Frontal cortex (tissue), 4 donors: ENCODE measurements around the gene MAP10. TPM values are rescaled to one million over a fixed set of nuclear protein-coding genes. Genes with fewer than 3 reads are reported as not detected.
"Not testable (repeated sequence)": the region's sequence is repeated elsewhere in the genome, so short reads cannot be mapped to it uniquely, and the experiment has no call there.

Experiments used
- DNase-seq, 2 donors: peaks; one replicate each; pipeline ENCODE4 v3.0.0; 2012; ENCODE audit warnings: low spot score in 2 of 2
- FAIRE-seq: peaks from 2 replicates; lab custom pipeline; 2012; peaks lifted over from hg19 to GRCh38; lab: Jason Lieb, UNC
- total RNA-seq: library from RNA; depleted of rRNA; stranded (reverse); fragments of >200 nt; gene quantifications from one replicate; pipeline ENCODE4 v1.2.3, GENCODE V29; 2014
- donor health status: control.
- donor health status: control.
- donor health status: control.

MAP10 gene, protein sequence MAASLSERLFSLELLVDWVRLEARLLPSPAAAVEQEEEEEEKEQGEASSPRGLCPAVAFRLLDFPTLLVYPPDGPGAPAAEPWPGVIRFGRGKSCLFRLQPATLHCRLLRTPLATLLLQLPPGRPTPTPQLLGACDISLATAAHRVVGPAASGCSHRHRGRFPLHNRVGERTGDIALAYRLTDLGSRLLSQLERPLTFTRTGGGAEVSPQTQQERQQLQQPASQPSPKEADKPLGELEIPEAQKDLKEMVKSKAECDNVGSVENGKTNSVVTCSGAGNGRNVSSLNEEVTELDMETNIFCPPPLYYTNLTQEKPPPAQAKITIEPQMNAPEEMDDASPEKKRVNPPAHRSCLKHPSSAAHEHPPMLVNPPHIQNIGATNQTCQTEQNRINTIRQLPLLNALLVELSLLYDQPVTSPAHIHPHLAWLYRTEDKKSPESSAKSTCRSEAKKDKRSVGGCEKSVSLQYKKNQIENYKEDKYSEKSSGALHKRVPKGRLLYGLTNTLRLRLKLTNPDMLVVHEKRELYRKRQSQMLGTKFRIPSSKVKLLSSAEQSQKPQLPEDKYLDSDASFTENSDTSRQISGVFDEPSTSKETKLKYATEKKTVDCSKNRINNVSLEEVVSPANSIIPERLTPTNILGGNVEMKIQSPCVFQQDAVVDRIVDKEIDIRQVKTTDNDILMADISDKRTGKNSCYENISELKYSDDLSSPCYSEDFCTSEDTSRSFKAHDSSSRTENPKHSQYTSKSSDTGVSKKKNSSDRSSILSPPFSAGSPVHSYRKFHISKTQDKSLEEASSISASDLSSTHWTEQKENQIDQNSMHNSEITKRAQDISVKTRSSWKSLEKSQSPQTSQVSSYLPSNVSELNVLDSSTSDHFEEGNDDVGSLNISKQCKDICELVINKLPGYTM
- 9.8 TPM for total RNA-seq

DNA sequence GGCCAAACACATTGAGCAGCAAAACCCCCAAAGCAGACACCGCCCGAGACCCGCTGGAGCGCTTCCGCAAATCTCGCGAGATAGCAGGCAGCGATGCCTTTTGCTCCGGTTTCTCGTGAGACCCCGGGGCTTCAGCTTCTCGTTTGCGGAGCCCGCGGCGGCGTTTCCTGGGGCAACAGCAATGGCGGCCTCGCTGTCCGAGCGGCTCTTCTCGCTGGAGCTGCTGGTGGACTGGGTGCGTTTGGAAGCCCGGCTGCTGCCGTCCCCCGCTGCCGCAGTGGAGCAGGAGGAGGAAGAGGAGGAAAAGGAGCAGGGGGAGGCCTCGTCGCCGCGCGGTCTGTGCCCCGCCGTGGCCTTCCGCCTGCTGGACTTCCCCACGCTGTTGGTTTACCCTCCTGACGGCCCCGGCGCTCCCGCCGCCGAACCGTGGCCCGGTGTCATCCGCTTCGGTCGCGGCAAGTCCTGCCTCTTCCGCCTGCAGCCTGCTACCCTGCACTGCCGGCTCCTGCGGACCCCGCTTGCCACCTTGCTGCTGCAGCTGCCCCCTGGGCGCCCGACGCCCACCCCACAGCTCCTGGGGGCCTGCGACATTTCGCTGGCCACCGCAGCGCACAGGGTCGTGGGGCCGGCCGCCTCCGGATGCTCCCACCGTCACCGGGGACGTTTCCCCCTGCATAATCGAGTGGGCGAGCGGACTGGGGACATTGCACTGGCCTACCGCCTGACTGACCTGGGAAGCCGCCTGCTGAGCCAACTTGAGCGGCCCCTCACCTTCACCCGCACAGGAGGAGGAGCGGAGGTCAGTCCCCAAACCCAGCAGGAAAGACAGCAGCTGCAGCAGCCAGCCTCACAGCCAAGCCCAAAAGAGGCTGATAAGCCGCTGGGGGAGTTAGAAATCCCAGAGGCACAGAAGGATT is at the start of gene MAP10:
Gene MAP10 (plus strand): TSS at position 148 of the 917 bp plus-strand sequence. CDS start 34 bp downstream, at position 182.
- peak; percentile 47 to 64 for DNase-seq
- no peak for FAIRE-seq

DNA sequence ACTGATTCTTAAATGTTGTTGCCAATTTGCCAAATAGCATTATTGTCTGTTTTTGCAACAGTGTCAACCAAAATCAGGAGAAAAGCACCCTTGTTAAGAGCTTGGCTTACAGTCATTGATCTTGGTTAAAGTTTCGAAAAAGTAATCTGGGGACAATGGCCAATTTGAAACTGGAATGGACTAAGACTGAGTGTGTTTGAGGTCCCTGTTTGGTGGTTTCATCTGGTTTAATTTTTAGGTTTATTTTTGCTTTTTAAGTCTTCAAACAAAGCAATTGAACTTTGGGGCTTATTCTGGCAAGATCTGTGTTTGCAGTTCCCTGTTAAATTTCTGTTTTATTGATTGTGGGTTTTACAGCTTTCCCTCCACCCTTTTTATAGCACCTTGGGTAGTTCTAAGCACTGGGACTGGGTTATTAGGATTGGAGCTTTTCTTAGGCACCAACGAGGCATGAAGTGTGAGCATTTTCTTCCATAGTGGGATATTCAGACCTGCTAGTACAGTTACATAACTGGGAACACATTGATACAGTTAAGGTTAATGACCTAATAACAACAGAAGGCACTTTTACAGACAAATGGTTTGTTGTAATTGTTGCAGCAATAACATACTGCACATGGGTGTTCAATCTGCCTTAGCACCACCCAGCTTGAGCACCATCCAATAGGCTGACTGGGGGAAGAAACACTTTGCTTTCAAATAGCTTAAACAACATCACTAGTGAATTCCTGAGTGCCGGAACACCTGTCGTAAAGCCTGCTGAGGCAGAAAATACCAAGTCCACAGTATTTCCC is 40.6 kb upstream of the MAP10 start:
- DNase-seq (no peak), FAIRE-seq (no peak)

DNA sequence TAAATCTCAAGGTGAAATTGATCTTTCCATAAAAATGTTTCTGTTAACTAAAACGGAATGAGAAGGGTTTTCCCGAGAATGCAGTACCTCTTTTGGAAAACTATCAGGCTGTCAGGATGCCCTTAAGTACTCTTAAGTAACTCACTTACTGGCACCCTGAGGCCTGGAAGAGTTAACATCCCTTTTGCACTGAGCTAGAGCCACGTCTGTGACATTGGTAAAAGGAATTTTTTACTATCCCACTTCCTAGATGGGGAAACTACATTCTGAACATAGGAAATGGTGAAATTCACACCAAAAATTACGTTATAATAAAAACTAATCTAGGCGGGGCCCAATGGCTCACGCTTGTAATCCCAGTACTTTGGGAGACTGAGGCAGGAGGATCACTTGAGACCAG is 39.7 kb upstream of the MAP10 start:
- DNase-seq (no peak), FAIRE-seq (no peak)

DNA sequence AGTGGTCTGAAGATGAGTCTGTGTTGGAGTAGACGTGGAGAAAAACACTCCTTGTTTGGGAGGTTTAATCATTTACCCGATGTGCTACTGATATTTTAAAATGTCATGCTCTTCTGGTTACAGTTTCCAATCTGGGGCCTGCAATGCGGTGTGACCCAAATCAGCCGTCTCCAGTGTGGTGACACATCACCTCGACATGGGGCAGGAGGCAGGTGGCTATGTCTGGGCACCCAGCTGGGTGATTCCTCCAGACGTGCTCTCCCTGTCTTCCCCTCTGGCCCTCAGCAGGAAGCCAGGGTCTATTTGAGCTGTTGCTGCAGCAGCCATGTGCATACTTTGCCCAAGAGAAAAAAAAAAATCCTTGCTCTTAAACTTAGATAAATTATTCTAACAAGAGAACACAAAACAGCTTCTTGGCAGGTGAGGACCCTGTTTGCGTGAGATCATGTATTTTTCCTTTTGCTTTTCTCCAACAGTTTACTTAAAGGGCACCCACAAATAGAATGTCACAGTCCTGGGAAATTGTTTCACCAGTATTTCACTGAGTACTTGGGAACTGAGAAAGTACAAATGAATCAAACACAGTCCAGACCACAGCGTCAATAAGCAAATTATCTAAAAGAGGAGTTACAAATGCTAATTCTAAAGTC is 38.9 kb upstream of the MAP10 start:
- FAIRE-seq, result no peak
- DNase-seq, result no peak

DNA sequence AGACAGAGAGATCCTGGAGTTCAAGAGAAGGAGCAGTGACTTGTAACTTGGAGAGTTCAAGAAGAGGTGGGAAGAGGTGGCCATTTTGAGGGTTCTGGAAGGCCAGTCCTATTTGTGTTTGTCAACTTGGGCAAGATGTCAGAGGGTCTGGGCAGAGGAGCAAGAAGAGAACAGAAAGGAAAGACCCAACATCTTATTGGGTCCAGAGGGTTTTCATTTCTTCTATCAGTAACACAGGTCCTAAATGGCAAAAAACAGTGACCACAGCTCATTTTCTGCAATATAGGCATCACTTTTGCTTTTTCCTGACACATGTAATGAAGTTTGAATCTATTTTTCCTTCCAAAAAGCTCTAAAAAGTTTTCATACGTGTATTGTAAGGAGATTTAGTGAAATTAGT is 38.3 kb upstream of the MAP10 start:
- no peak for FAIRE-seq
- DNase-seq, result no peak

DNA sequence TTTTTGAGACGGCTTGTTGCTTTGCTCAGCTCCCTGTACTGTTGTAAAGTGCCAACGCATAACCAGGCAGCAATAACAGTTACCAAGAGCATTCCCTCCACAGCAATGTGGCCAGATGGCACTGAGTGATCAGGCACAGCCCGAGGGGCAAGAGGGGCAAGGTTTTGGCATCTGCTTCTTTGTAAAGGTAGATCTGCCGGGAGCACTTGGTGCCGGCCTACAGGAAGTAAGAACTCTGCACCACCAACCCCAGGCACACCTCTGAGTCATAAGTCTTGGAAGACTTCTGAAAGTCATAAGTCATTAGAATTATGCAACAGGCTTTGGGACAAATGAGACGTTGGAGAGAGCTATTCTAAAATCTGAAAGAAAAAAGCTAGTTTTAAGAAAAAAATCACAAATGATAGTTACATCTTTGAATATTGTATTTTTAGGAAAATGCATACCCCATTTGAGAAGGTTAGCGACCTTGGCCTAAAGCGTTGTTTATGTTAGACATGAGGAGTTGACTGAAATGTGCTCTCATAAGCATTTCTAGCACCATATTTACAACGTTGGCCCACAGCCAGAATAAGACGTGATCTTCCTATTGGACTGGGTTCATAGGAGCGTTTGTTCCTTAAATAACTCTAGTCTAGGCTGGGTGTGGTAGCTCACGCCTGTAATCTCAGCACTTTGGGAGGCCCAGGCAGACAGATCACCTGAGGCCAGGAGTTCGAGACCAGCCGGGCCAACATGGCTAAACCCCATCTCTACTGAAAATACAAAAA is 37.7 kb upstream of the MAP10 start:
- FAIRE-seq (no peak), DNase-seq (no peak)

DNA sequence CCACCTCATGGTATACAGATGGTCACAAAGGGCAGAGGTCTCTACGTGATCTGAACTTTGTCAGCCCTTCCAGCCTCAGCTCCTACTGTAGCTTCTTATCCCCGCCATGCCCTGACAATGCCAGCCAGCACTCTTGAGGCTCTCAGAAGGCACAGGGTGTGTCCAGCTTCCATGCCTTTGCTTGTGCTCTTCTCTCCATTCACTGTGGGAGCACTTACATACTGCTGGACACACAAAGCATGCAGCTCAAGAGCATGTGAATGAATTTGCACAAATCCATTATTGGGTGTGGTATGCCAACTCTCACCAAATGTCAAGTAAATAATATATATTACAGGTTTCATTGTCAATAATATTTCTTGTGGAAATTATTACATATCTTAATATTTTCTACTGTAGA is 36.4 kb upstream of the MAP10 start:
- DNase-seq (no peak), FAIRE-seq (no peak)

DNA sequence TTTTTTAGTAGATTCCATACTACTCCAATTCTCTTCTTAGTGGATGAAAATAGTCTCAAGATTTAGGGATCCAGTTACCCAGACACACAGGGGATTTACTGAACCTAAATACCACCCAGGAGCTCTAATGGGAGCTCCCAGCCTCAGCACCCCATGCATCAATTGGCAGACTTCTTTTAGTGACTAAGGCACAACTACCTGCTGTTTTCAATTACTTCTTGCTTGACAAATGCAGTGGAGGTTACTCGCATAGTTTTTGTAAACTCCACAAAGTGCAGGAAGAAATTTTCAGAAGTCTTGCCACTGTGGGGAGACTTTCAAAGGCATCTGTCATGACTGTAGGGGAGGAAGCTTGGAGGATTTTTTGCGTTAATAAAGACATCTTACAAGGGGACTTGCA is 35.5 kb upstream of the MAP10 start:
- FAIRE-seq (no peak), DNase-seq (no peak)

DNA sequence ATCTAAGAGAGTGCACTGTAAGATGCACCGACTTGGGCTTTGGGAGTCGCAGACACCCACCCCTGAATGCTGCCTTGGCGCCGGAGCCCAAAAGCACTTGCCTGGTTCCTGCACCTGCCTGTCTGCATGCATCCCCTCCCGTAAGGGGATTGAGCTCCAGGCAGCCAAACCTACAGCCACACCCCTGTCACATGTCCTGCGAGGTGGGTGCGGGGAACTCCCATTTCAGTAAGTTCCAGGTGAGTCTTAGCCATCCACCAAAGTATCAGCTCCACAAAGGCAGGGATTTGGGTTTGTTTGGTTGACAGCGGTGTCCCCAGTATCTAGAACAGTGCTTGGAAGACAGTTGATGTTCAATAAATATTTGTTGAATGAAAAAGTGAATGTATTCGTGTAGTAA is 31.5 kb upstream of the MAP10 start:
- no peak for FAIRE-seq
- DNase-seq, result no peak

DNA sequence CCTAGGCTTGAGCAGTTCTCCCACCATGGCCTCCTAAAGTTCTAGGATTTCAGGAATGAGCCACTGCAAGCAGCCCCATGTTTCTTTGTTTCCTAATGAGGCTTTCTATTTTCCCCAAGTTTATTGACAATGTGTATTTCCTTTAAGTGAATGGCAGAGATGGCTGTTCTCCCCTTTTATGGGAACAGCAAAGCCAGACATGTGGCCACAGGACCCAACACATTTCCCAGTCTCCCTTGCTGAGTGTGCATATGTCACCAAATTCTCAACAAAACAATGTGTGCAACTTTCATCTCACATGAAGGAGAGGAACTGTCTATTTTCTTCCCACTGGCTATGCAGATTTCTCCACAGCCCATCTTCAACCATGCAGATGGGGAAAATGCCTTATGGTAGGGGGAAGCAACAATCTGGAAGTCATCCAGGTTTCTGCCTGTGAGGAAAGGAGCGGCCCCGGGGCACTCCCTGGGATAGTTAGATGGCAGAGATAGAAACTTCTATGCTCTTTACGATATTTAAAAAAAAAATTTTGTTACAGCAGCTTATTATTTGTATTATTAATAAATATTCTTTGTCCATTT is 28.6 kb upstream of the MAP10 start:
- no peak for DNase-seq
- FAIRE-seq, result no peak

DNA sequence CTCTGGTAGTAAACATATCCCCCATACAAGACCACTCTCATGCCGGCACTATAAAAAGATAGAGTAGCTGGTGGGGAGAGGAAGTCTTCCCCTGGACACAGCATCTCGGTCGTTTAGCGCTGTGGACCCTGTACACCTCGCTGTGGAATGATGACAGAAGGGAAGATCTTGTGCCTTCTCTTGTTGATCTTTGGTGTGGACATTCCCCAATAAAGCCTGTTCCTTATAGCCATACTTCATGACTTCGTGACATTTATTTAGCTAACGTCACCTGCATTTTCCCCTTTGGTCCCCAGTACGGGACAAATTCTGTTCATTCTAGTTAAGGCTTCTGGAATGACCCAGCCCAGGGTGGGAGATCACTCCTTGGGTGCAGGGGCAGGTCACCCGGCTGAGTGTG is 24.9 kb upstream of the MAP10 start:
- FAIRE-seq (no peak), DNase-seq (no peak)

DNA sequence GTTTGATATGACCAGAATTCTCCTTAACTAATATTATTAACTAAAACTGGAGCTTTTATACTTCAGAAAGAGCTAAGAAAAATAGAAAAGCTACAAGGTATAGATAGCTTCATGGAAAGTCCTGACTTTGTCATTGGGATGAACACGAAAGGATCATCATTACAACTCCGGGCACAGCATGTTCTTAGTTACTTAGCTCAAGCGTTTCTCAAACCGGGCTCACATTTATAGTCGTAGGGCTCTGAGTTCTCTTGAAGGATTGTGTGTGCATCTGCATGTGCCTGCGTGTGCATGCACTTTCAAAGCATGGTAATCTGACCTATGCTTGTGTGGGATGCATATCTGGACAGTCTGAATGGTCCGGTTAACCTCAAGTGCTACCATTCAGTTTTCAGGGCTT is 20.4 kb upstream of the MAP10 start:
- no peak for FAIRE-seq
- DNase-seq, result no peak

DNA sequence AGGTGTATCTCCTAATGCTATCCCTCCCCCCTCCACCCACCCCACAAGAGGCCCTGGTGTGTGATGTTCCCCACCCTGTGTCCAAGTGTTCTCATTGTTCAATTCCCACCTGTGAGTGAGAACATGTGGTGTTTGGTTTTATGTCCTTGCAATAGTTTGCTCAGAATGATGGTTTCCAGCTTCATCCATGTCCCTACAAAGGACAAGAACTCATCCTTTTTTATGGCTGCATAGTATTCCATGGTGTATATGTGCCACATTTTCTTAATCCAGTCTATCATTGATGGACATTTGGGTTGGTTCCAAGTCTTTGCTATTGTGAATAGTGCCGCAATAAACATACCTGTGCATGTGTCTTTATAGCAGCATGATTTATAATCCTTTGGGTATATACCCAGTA is 19.6 kb upstream of the MAP10 start:
- not testable (repeated sequence) for FAIRE-seq

DNA sequence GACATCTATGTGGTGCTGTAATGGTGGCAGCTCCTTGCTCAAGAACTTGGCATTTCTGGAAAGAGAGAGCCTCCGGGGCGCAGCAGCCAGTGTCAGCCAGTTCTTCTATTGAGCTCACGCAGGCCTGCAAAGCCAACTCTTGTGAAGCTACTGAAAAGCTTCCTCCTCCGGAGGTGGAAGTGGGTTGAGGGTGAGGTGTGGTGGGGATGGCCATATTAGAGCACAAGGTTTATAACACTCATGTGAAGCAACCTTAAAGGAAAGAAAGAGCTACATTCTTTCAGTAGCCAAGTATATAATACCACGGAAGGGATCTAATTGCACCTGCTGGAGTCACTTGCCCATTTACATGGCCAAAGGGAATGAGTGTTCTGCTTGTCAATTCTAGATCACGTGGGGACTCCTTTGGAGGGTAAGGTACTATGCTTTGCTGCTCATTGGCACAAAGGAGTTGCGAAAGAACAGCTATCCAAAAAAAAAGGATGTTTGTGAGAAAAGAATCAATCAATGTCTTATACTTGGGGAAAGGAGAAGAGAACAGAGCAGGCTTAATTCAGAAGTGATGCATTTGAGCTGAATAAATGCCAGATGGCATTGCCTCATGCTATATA is 18.3 kb upstream of the MAP10 start:
- no peak for FAIRE-seq

More for the DNA sequence above, 19.6 kb upstream of the MAP10 start:
- DNase-seq, result not testable (repeated sequence)

DNA sequence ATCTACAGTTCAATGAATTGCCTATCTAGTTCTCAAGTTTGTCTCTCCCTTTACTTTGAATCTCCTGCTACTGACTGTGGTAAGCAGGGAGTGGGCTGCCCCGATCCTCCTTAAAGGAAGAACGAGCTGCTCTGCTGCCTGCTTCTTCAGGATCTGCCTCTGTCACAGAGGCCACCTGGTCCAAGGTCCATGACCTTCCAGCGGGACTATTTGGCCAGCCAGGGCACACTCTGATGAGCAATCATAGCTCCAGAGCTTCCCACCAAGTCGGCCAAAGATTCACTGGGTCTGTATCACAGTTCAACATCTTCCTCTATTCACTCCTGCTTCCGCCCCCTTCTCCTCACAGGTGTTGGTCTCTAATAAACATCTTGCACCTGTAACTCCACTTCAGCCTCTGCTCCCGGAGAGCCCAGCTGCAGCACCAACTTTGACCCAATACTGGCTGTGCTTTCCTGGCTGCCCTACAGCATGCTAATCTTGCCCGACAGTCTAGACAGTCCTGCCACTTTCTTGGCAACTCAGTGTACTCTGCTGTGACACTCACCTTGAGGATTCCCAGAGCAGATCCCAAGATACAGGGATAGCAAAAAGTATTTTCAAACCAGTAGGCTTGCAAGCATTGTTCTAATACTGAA is 16.9 kb upstream of the MAP10 start:
- FAIRE-seq, result no peak
- DNase-seq, result no peak

More for the DNA sequence above, 18.3 kb upstream of the MAP10 start:
- DNase-seq, result no peak

DNA sequence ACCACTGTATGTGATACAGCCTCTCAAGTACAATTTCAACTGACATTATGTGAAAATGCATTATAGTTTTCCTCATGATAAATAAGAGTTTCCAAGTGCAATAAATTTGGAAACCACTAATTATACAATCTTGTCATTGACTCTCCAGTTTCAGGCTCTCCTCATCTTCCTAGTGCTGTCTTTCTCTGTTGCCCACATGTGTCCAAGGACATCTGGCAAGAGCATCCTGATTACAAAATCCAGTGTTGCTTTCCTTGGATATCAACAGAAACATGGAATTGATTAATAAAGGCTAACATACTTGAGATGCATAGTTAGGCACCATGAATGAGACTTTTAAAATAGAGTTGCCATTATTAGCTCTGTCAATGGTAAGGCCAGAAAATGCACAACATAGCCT is 15.6 kb upstream of the MAP10 start:
- FAIRE-seq, result no peak

DNA sequence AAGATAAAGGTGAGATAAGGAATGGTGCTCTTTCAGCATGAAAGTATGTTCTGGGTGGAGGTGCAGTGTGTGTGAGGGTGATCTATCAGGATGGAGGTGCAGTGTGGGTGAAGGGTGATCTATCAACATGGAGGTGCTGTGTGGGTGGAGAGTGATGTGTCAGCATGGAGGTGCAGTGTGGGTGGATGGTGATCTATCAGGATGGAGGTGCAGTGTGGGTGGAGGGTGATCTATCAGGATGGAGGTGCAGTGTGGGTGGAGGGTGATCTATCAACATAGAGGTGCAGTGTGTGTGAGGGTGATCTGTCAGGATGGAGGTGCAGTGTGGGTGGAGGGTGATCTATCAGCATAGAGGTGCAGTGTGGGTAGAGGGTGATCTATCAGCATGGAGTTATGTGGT is 12.3 kb upstream of the MAP10 start:
- FAIRE-seq (no peak), DNase-seq (no peak)

More for the DNA sequence above, 15.6 kb upstream of the MAP10 start:
- no peak for DNase-seq
